H1 (cell line): ENCODE measurements around the gene RFFL. TPM values are rescaled to one million over a fixed set of nuclear protein-coding genes. Genes with fewer than 3 reads are reported as not detected.

ENCODE experiments used
- CTCF ChIA-PET: fragments of 300-600 bp; sonication (Branson Sonifier 250); formaldehyde crosslinking; loops from one replicate; lab custom pipeline; 2021; ENCODE audit not compliant: partially characterized antibody; lab: Charles Lee
- POLR2A ChIA-PET: fragments of 300-600 bp; sonication (Branson Sonifier 250); formaldehyde crosslinking; loops from one replicate; lab custom pipeline; 2021; ENCODE audit warnings: inconsistent platforms; ENCODE audit not compliant: partially characterized antibody; lab: Charles Lee
- DNase-seq, 2 experiments: peaks; one replicate each; pipeline versions ENCODE4 v3.0.0 to v3.0.0-alpha.2; 2010 to 2022; ENCODE audit warnings: low spot score in 2 of 2, low read depth in 1 of 2, mixed read lengths in 1 of 2
- FAIRE-seq: peaks from 2 replicates; lab custom pipeline; 2011; peaks lifted over from hg19 to GRCh38; lab: Jason Lieb, UNC
- H2AFZ ChIP-seq: 2 replicates; pipeline ENCODE4 v1.8.1; 2012; ENCODE audit warnings: low read length, inconsistent platforms
- H2AK5ac ChIP-seq: 2 replicates; pipeline ENCODE4 v1.6.1; 2013; ENCODE audit warnings: low read depth, low read length
- H2BK120ac ChIP-seq: replicated peaks from 2 replicates; pipeline ENCODE3; 2013; ENCODE audit warnings: low read depth, low read length, inconsistent platforms
- H2BK12ac ChIP-seq: 2 replicates; pipeline ENCODE4 v1.6.1; 2013; ENCODE audit warnings: low read depth, low read length
- H2BK15ac ChIP-seq: 2 replicates; pipeline ENCODE4 v1.6.1; 2013; ENCODE audit warnings: low read length
- H2BK20ac ChIP-seq: 2 replicates; pipeline ENCODE4 v1.6.1; 2013; ENCODE audit warnings: low read length
- H2BK5ac ChIP-seq: 2 replicates; pipeline ENCODE4 v1.6.1; 2013; ENCODE audit warnings: low read depth, low read length
- H3K14ac ChIP-seq: 2 replicates; pipeline ENCODE4 v1.6.1; 2013; ENCODE audit warnings: inconsistent platforms; ENCODE audit not compliant: insufficient read length
- H3K18ac ChIP-seq: 2 replicates; pipeline ENCODE4 v1.6.1; 2013; ENCODE audit warnings: low read length; ENCODE audit errors: extremely low read depth
- H3K23ac ChIP-seq: 2 replicates; pipeline ENCODE4 v1.6.1; 2013; ENCODE audit warnings: inconsistent platforms; ENCODE audit not compliant: insufficient read length
- H3K23me2 ChIP-seq: 2 replicates; pipeline ENCODE4 v1.6.1; 2013; ENCODE audit warnings: low read depth, low read length
- H3K27ac ChIP-seq: 2 replicates; pipeline ENCODE4 v1.6.1; 2011; ENCODE audit warnings: low read depth, low read length, inconsistent platforms
- H3K27me3 ChIP-seq, 4 experiments: replicated peaks in 1 of 4; 1 replicate in 1 of 4; 2 replicates in 3 of 4; pipeline versions ENCODE4 v1.6.1 to v1.8.1; 2011 to 2013; ENCODE audit warnings: low read length in 3 of 4, mild to moderate bottlenecking in 3 of 4, inconsistent platforms in 2 of 4, mixed read lengths in 2 of 4, moderate library complexity in 1 of 4; ENCODE audit not compliant: control insufficient read depth in 3 of 4, insufficient read depth in 3 of 4; ENCODE audit errors: extremely low read depth in 1 of 4
- H3K36me3 ChIP-seq, 4 experiments: 2 replicates each; pipeline versions ENCODE4 v1.6.1 to v1.8.1; 2011 to 2013; ENCODE audit warnings: mild to moderate bottlenecking in 4 of 4, low read length in 3 of 4, moderate library complexity in 2 of 4, control low read depth in 1 of 4, inconsistent platforms in 1 of 4; ENCODE audit not compliant: insufficient read depth in 4 of 4, control insufficient read depth in 2 of 4
- H3K4ac ChIP-seq: replicated peaks from 2 replicates; pipeline ENCODE3; 2013; ENCODE audit warnings: low read length, low read depth, mixed read lengths, inconsistent platforms; ENCODE audit not compliant: insufficient read length
- H3K4me1 ChIP-seq, 4 experiments: replicated peaks in 1 of 4; 1 replicate in 1 of 4; 2 replicates in 3 of 4; pipeline versions ENCODE4 v1.6.1 to v1.8.1; 2011 to 2013; ENCODE audit warnings: low read length in 3 of 4, inconsistent platforms in 2 of 4, mixed read lengths in 1 of 4; ENCODE audit not compliant: insufficient read depth in 4 of 4, control insufficient read depth in 3 of 4
- H3K4me2 ChIP-seq, 2 experiments: 2 replicates each; pipeline versions ENCODE4 v1.6.1 to v1.8.1; 2011 to 2013; ENCODE audit warnings: low read depth in 2 of 2, low read length in 2 of 2, control low read depth in 1 of 2, inconsistent platforms in 1 of 2, mild to moderate bottlenecking in 1 of 2; ENCODE audit not compliant: insufficient read depth in 1 of 2
- H3K4me3 ChIP-seq, 4 experiments: fragments of 200-600, 300-600 bp in 1 of 4; sonication (generic), shearing (Covaris generic), sonication (Bioruptor Twin) in 1 of 4; 2 replicates each; pipeline versions ENCODE4 v1.5.1 to v1.8.1; 2011 to 2016; ENCODE audit warnings: low read length in 4 of 4, low read depth in 3 of 4, control low read depth in 2 of 4, inconsistent platforms in 2 of 4, mild to moderate bottlenecking in 2 of 4, mixed read lengths in 1 of 4, moderate library complexity in 1 of 4; ENCODE audit not compliant: insufficient read depth in 2 of 4; ENCODE audit errors: extremely low read depth in 1 of 4
- H3K56ac ChIP-seq: replicated peaks from 2 replicates; pipeline ENCODE3; 2013; ENCODE audit warnings: low read depth, mild to moderate bottlenecking, mixed read lengths, low read length, inconsistent platforms; ENCODE audit not compliant: insufficient read length
- H3K79me1 ChIP-seq: 2 replicates; pipeline ENCODE4 v1.6.1; 2013; ENCODE audit warnings: low read depth, low read length, control low read depth
- H3K79me2 ChIP-seq, 2 experiments: 2 replicates each; pipeline versions ENCODE4 v1.6.1 to v1.8.1; 2012 to 2013; ENCODE audit warnings: low read length in 2 of 2, mild to moderate bottlenecking in 2 of 2, inconsistent platforms in 1 of 2; ENCODE audit not compliant: insufficient read depth in 2 of 2, control insufficient read depth in 1 of 2
- H3K9ac ChIP-seq, 4 experiments: replicated peaks in 1 of 4; 1 replicate in 1 of 4; 2 replicates in 3 of 4; pipeline versions ENCODE4 v1.6.1 to v1.8.1; 2011 to 2013; ENCODE audit warnings: low read depth in 3 of 4, low read length in 3 of 4, control low read depth in 2 of 4, mild to moderate bottlenecking in 2 of 4, moderate library complexity in 2 of 4, inconsistent platforms in 1 of 4; ENCODE audit errors: extremely low read depth in 1 of 4
- H3K9me3 ChIP-seq, 2 experiments: 2 replicates each; pipeline versions ENCODE4 v1.6.1 to v1.8.1; 2012 to 2013; ENCODE audit warnings: mild to moderate bottlenecking in 2 of 2, moderate library complexity in 2 of 2, control low read depth in 1 of 2, inconsistent platforms in 1 of 2, low read depth in 1 of 2, low read length in 1 of 2, mixed read lengths in 1 of 2; ENCODE audit not compliant: insufficient read depth in 2 of 2
- H4K20me1 ChIP-seq, 2 experiments: replicated peaks in 1 of 2; 2 replicates each; pipeline versions ENCODE3 to v1.8.1; 2011 to 2013; ENCODE audit warnings: inconsistent platforms in 2 of 2, low read length in 2 of 2, mild to moderate bottlenecking in 1 of 2; ENCODE audit not compliant: insufficient read depth in 2 of 2, control insufficient read depth in 1 of 2
- H4K5ac ChIP-seq: 2 replicates; pipeline ENCODE4 v1.6.1; 2013; ENCODE audit warnings: low read length, low read depth, mixed read lengths, inconsistent platforms; ENCODE audit not compliant: insufficient read length
- H4K8ac ChIP-seq: 2 replicates; pipeline ENCODE4 v1.8.0; 2013; ENCODE audit warnings: mild to moderate bottlenecking, moderate library complexity, low read length, inconsistent platforms; ENCODE audit not compliant: insufficient read depth; ENCODE audit errors: extremely low read depth
- H4K91ac ChIP-seq: replicated peaks from 2 replicates; pipeline ENCODE3; 2013; ENCODE audit warnings: low read length, mixed read lengths, inconsistent platforms; ENCODE audit not compliant: insufficient read length
- BRCA1 ChIP-seq: IDR thresholded peaks from 2 replicates; pipeline ENCODE4 v1.6.1; 2012; ENCODE audit warnings: low read depth, low read length, improper control_type of control experiment
- CEBPB ChIP-seq: IDR thresholded peaks from 2 replicates; pipeline ENCODE4 v1.6.1; 2012; ENCODE audit warnings: low read depth, low read length
- EZH2 ChIP-seq: fragments of 200-600 bp; sonication (generic); IDR thresholded peaks from 2 replicates; pipeline ENCODE4 v1.7.1; 2012; ENCODE audit warnings: low read depth, mild to moderate bottlenecking, moderate library complexity, low read length, inconsistent platforms; ENCODE audit not compliant: severe bottlenecking
- KDM1A ChIP-seq: fragments of 200-600, 300-600 bp; sonication (generic); IDR thresholded peaks from 2 replicates; pipeline ENCODE4 v1.7.1; 2016; ENCODE audit warnings: mild to moderate bottlenecking, low read length, borderline replicate concordance
- RAD21 ChIP-seq, 2 experiments: IDR thresholded peaks in 1 of 2; conservative IDR thresholded peaks in 1 of 2; 2 replicates each; pipeline ENCODE4 v1.6.1; 2011; ENCODE audit warnings: low read depth in 2 of 2, low read length in 2 of 2, improper control_type of control experiment in 1 of 2, inconsistent platforms in 1 of 2, mild to moderate bottlenecking in 1 of 2, moderate library complexity in 1 of 2
- RFX5 ChIP-seq: IDR thresholded peaks from 2 replicates; pipeline ENCODE4 v1.6.1; 2011; ENCODE audit warnings: low read depth, low read length, improper control_type of control experiment, borderline replicate concordance
- RXRA ChIP-seq: IDR thresholded peaks from 2 replicates; pipeline ENCODE4 v1.6.1; 2011; ENCODE audit warnings: low read depth, mild to moderate bottlenecking, low read length, moderate library complexity; ENCODE audit not compliant: insufficient read depth
- SP1 ChIP-seq: IDR thresholded peaks from 2 replicates; pipeline ENCODE4 v1.6.1; 2011; ENCODE audit warnings: low read depth, low read length
- ZNF274 ChIP-seq: IDR thresholded peaks from 2 replicates; pipeline ENCODE4 v1.7.0; 2012; ENCODE audit warnings: low read length, borderline replicate concordance; ENCODE audit errors: extremely low read depth
- WGBS, 2 experiments: shearing (Covaris generic) in 1 of 2; methylation state at CpG; one replicate each; pipeline versions ENCODE4 v1.1.6 to v1.1.7; 2013 to 2015; ENCODE audit warnings: low lambda C conversion rate in 2 of 2, mixed read lengths in 2 of 2, inconsistent platforms in 1 of 2, low coverage in 1 of 2, missing lambda C conversion rate in 1 of 2; ENCODE audit not compliant: insufficient replicate concordance in 2 of 2, insufficient coverage in 1 of 2, insufficient read length in 1 of 2; ENCODE audit errors: extremely low coverage in 1 of 2, missing lambda C conversion rate in 1 of 2; 5-methylcytosine and 5-hydroxymethylcytosine counted together
- polyA plus RNA-seq, 7 experiments: library from polyadenylated mRNA; depleted of rRNA in 3 of 7; stranded (reverse) in 5 of 7; unstranded in 2 of 7; fragments of >200 nt in 5 of 7; fragments of 200-250 nt in 2 of 7; gene quantifications; 1 replicate in 5 of 7; 2 replicates in 1 of 7; 4 replicates in 1 of 7; pipeline versions ENCODE4 v1.2.1 to v1.2.3, GENCODE V29; 2011 to 2013; ENCODE audit warnings: missing spikeins in 2 of 7, mixed read lengths in 2 of 7
- total RNA-seq: library from RNA; stranded (reverse); fragmentation: NEBNext Ultra II Directional; extraction: Animal tissue kit (Norgen Biotek cat#: 25700); gene quantifications from 2 replicates; pipeline ENCODE4 v1.2.1, GENCODE V29; 2021
- TF ChIP-seq, protein P1 (sequence below): IDR thresholded peaks from 2 replicates; pipeline ENCODE4 v1.6.1; 2012; ENCODE audit warnings: low read length, inconsistent platforms

Gene RFFL
- total and polyA plus RNA-seq, 2 of the 8 experiments (the other 6 are each of a cell fraction or from before 2014, with no cell fraction given): 14.0 to 24.5 TPM

DNA sequence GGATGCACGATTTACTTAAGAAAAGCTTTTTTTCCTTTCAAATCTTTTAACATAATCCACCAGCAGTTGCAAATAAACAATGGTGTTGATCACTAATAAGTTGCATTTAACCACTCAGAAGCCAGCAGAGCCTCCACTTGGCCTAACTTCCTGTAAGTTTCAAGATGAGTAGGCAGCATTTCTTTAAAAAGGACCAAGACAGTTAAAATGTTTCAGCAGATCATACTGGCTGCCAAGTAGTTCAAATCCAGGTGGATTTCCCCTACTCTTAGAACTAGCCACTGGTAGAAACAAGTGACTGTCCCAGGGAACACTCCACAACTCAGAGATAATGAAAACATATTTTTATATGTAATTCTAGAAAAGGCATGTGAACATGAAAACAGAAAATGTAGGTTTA is 17.0 kb upstream of the RFFL start:
- Histone ChIP-seq H3K27ac (no peak overlapping the region), H3K9ac (no peak overlapping the region; a peak in 1 of 7 replicates), H4K8ac (no peak overlapping the region), H2BK120ac (no peak overlapping the region), H2BK12ac (no peak overlapping the region), H3K4me3 (no peak overlapping the region), H3K27me3 (no peaks in the 10 kb centered on the region), H3K79me2 (peaks cover 0 to 7% of the 10 kb centered on the region in 2 experiments; a peak in 1 of 4 replicates), H2BK15ac (no peak overlapping the region), H4K5ac (no peak overlapping the region), H3K23ac (no peak overlapping the region), H4K20me1 (no peaks in the 10 kb centered on the region), H3K56ac (no peak overlapping the region), H3K4me2 (no peak overlapping the region), H2BK20ac (no peak overlapping the region), H3K14ac (no peak overlapping the region), H2AFZ (no peak overlapping the region), H3K4ac (no peak overlapping the region), H3K9me3 (no peaks in the 10 kb centered on the region), H2BK5ac (no peak overlapping the region), H4K91ac (no peak overlapping the region), H3K79me1 (no peaks in the 10 kb centered on the region; the same call in 1 of the 2 replicates), H2AK5ac (no peak overlapping the region), H3K4me1 (peaks cover 0 to 9% (median 5%) of the 10 kb centered on the region in 4 experiments; a peak in 3 of 7 replicates), H3K36me3 (no peaks in the 10 kb centered on the region), H3K23me2 (no peaks in the 10 kb centered on the region), H3K18ac (no peak overlapping the region)
- ChIA-PET CTCF (interaction anchor here (0.6 to 4.4 kb wide), 7 partner anchors 9 to 78 kb away, joined by 3 to 22 read pairs (median 3); partner anchors contain the start of gene FNDC8), POLR2A (interaction anchor here (0.6 to 1.8 kb wide), 3 partner anchors 17 to 70 kb away, joined by 3 to 5 read pairs (median 3); partner anchors contain the start of gene RFFL)
- FAIRE-seq (no peak), DNase-seq (no peak)
- 45% methylated on average over 1 of the region's 1 CpG; no CpG with 5 or more reads in 1 of the 2 experiments for WGBS, 2 experiments
- TF ChIP-seq SP1 (no peak), ZNF274 (no peak), BRCA1 (no peak), EZH2 (no peak), CEBPB (no peak), RXRA (no peak), KDM1A (no peak), RFX5 (no peak), RAD21 (IDR thresholded peaks at IDR 0.05 in 1 of 2, conservative IDR thresholded peaks at IDR 0.05 in 1 of 2; ENCODE audit: low read depth in 2 of 2, low read length in 2 of 2) (no peak)
- TF ChIP-seq, protein P1, sequence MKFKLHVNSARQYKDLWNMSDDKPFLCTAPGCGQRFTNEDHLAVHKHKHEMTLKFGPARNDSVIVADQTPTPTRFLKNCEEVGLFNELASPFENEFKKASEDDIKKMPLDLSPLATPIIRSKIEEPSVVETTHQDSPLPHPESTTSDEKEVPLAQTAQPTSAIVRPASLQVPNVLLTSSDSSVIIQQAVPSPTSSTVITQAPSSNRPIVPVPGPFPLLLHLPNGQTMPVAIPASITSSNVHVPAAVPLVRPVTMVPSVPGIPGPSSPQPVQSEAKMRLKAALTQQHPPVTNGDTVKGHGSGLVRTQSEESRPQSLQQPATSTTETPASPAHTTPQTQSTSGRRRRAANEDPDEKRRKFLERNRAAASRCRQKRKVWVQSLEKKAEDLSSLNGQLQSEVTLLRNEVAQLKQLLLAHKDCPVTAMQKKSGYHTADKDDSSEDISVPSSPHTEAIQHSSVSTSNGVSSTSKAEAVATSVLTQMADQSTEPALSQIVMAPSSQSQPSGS: no peak
